Stomach smooth muscle (tissue), 2 donors: ENCODE measurements around the gene ACSM5.

Source experiments
- H3K27ac ChIP-seq: one replicate; pipeline ENCODE4 v1.7.0; 2013; ENCODE audit warnings: mild to moderate bottlenecking, low read length, inconsistent platforms
- H3K27me3 ChIP-seq, 2 donors: one replicate each; pipeline ENCODE4 v1.7.0; 2013; ENCODE audit warnings: low read length in 2 of 2; ENCODE audit not compliant: insufficient read depth in 2 of 2, control insufficient read depth in 1 of 2
- H3K36me3 ChIP-seq, 2 donors: one replicate each; pipeline ENCODE4 v1.7.0; 2013; ENCODE audit warnings: low read length in 2 of 2; ENCODE audit not compliant: control insufficient read depth in 2 of 2, insufficient read depth in 2 of 2
- H3K4me1 ChIP-seq: one replicate; pipeline ENCODE4 v1.7.0; 2013; ENCODE audit warnings: low read length; ENCODE audit not compliant: control insufficient read depth, insufficient read depth
- H3K4me3 ChIP-seq, 2 donors: one replicate each; pipeline ENCODE4 v1.7.0; 2013; ENCODE audit warnings: low read length in 2 of 2
- H3K9ac ChIP-seq, 2 donors: one replicate each; pipeline ENCODE4 v1.7.0; 2013; ENCODE audit warnings: low read length in 2 of 2, mild to moderate bottlenecking in 1 of 2
- H3K9me3 ChIP-seq, 2 donors: one replicate each; pipeline ENCODE4 v1.7.0; 2013; ENCODE audit warnings: low read length in 2 of 2; ENCODE audit not compliant: control insufficient read depth in 2 of 2
- donor health status: healthy.
- donor health status: Pancreatic carcinoma.

The ACSM5 gene

GRCh38 chr16:20485408-20485807 lies 76.1 kb downstream of the ACSM5 start:
- H3K4me1 ChIP-seq, result no peaks in the 10 kb centered on the region

More at GRCh38 chr16:20485408-20485807, 76.1 kb downstream of the ACSM5 start:
- Histone ChIP-seq H3K36me3 (no peaks in the 10 kb centered on the region), H3K9me3 (no peaks in the 10 kb centered on the region), H3K27ac (no peak overlapping the region), H3K27me3 (no peaks in the 10 kb centered on the region), H3K4me3 (no peak overlapping the region), H3K9ac (no peak overlapping the region)
